Stomach (tissue), 9 donors: ENCODE measurements around the gene PRMT7. TPM values are rescaled to one million over a fixed set of nuclear protein-coding genes. Genes with fewer than 3 reads are reported as not detected.

Source experiments
- DNase-seq, 2 donors: peaks; one replicate each; pipeline versions ENCODE4 v3.0.0 to v3.0.0-alpha.2; 2013 to 2019
- H3K27ac ChIP-seq, 5 donors: fragments of 200-600 bp in 4 of 5; sonication (generic) in 4 of 5; one replicate each; pipeline ENCODE4 v1.5.1; 2013 to 2019; ENCODE audit warnings: mild to moderate bottlenecking in 1 of 5, moderate library complexity in 1 of 5
- H3K27me3 ChIP-seq, 3 donors: fragments of 200-600 bp; sonication (generic); one replicate each; pipeline ENCODE4 v1.5.1; 2017 to 2019; ENCODE audit warnings: mixed run types in 1 of 3
- H3K36me3 ChIP-seq, 4 donors: fragments of 200-600 bp; sonication (generic); 1 replicate in 3 of 4; 2 replicates in 1 of 4; pipeline ENCODE4 v1.5.1; 2016 to 2019
- H3K4me1 ChIP-seq, 4 donors: fragments of 200-600 bp; sonication (generic); one replicate each; pipeline ENCODE4 v1.5.1; 2016 to 2019
- H3K4me3 ChIP-seq, 4 donors: fragments of 200-600 bp; sonication (generic) in 3 of 4; one replicate each; pipeline ENCODE4 v1.5.1; 2016 to 2019; ENCODE audit warnings: mild to moderate bottlenecking in 1 of 4
- H3K9me3 ChIP-seq, 4 donors: fragments of 200-600 bp; sonication (generic); one replicate each; pipeline ENCODE4 v1.5.1; 2016 to 2019
- CTCF ChIP-seq, 7 experiments: fragments of 450-650 bp in 4 of 7; fragments of 200-600 bp in 3 of 7; sonication (generic) in 3 of 7; IDR thresholded peaks; one replicate each; pipeline ENCODE4 v1.5.1; 2016 to 2019; ENCODE audit warnings: antibody characterized with exemption in 7 of 7, control low read depth in 2 of 7, mild to moderate bottlenecking in 1 of 7
- EP300 ChIP-seq: sonication (generic); formaldehyde crosslinking; IDR thresholded peaks from one replicate; pipeline ENCODE4 v1.6.1; 2017; ENCODE audit warnings: antibody characterized with exemption
- POLR2A ChIP-seq, 4 donors: fragments of 450-650 bp; IDR thresholded peaks; one replicate each; pipeline ENCODE4 v1.6.1; 2016; ENCODE audit warnings: antibody characterized with exemption in 4 of 4, control low read depth in 2 of 4, mild to moderate bottlenecking in 1 of 4, moderate library complexity in 1 of 4
- POLR2AphosphoS5 ChIP-seq, 3 donors: sonication (generic); formaldehyde crosslinking; IDR thresholded peaks; one replicate each; pipeline ENCODE4 v1.6.1; 2016; ENCODE audit warnings: antibody characterized with exemption in 3 of 3
- WGBS, 5 donors: extraction: QIAGEN DNeasy Blood & Tissue Kit in 3 of 5; methylation state at CpG; one replicate each; pipeline versions ENCODE4 v1.1.5 to v1.1.7; 2013 to 2018; 5-methylcytosine and 5-hydroxymethylcytosine counted together
- intact Hi-C: fragments of 100-400 bp; cut with DNase I; formaldehyde crosslinking; loops from one replicate; pipeline ENCODE4 v1.15.1; 2023; ENCODE audit warnings: low total_unique reads
- polyA plus RNA-seq, 3 donors: library from polyadenylated mRNA; stranded (reverse); fragments of 200-250 nt; gene quantifications; one replicate each; pipeline ENCODE4 v1.2.3, GENCODE V29; 2013
- total RNA-seq, 5 donors: library from RNA; depleted of rRNA; stranded (reverse); fragments of >200 nt; gene quantifications; one replicate each; pipeline versions ENCODE4 v1.1.0 to v1.2.3, GENCODE V29; 2014 to 2016
- donor health status: healthy with polysubstance abuse.
- donor health status: Bipolar disorder and iron deficiency.
- donor health status: healthy.

PRMT7 gene
- total and polyA plus RNA-seq, 8 donors, result 22.4 to 88.8 (median 37.2) TPM

DNA sequence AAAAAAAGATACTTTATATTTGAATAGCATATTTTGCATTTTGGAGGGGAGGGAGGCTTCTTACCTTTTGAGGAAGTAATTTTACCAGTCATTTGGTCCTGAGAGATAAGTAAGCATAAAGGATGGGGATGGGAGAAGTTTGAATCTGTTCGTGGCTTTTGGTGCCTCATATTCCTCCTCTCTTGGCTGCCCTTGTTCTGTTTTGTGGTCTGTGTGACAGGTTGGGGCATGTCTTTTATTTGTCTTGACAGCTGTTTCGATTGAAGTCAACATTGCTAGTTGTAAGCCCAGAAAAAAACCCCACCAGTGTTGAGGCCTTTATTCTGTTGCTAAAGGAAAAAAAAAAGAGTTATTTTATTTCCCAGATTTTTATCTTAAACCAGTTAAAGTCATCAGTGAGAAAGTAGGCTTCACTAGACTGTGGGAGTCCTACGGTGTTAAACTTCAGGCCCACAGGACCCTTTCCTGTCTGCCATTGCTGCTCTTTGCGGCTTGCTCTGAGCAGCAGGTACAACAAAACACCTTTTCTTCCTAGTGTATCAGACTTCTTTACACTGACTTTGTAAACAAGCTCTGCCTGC lies 35.1 kb upstream of the PRMT7 start:
- WGBS, 5 donors, result 30 to 41% (median 32%) methylated on average over 4 of the region's 4 CpGs
- TF ChIP-seq POLR2AphosphoS5 (IDR thresholded peaks at IDR 0.05) (no peak), POLR2A (IDR thresholded peaks at IDR 0.05) (no peak), EP300 (no peak), CTCF (IDR thresholded peaks at IDR 0.05) (no peak)
- Histone ChIP-seq H3K9me3 (no peaks in the 10 kb centered on the region), H3K36me3 (peaks cover 0 to 34% (median 18%) of the 10 kb centered on the region in 4 donors), H3K27me3 (no peaks in the 10 kb centered on the region), H3K4me3 (no peak overlapping the region), H3K4me1 (peaks cover 26 to 66% (median 53%) of the 10 kb centered on the region in 4 donors), H3K27ac (peak overlapping the region; percentile 2 to 75 (median 67))
- intact Hi-C loops, result no loop called here
- peak in 1 of 2 donors; percentile 38 for DNase-seq

DNA sequence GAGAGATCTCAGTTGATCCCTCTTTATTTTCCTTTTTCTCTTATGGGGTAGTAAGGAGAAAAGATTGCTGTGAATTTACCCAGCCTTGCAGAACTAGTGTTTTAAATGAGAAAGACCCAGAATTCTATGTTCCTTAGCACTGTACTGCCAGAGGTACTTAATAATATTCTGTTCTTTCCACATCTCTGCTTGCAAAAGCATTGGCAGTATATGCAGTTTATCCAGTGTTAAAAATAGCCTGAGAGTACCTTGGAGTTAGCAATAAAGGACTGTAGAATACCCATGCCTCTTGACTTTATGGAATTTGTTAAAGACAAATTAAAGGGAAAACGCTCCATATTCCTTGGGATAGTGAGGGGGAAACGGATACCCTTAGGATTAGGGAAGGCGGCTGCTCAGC lies 34.6 kb upstream of the PRMT7 start:
- H3K27me3 ChIP-seq, result no peaks in the 10 kb centered on the region
- H3K4me3 ChIP-seq, result no peak overlapping the region
- H3K27ac ChIP-seq, result peak overlapping the region; percentile 15 to 74 (median 60)
- 38 to 78% (median 61%) methylated on average over 3 of the region's 3 CpGs for WGBS, 5 donors
- no peak for TF ChIP-seq POLR2A (IDR thresholded peaks at IDR 0.05)
- H3K9me3 ChIP-seq, result no peaks in the 10 kb centered on the region
- peaks cover 26 to 60% (median 51%) of the 10 kb centered on the region in 4 donors for H3K4me1 ChIP-seq
- intact Hi-C loops, result no loop called here
- peaks cover 0 to 39% (median 18%) of the 10 kb centered on the region in 4 donors for H3K36me3 ChIP-seq
- no peak for DNase-seq

DNA sequence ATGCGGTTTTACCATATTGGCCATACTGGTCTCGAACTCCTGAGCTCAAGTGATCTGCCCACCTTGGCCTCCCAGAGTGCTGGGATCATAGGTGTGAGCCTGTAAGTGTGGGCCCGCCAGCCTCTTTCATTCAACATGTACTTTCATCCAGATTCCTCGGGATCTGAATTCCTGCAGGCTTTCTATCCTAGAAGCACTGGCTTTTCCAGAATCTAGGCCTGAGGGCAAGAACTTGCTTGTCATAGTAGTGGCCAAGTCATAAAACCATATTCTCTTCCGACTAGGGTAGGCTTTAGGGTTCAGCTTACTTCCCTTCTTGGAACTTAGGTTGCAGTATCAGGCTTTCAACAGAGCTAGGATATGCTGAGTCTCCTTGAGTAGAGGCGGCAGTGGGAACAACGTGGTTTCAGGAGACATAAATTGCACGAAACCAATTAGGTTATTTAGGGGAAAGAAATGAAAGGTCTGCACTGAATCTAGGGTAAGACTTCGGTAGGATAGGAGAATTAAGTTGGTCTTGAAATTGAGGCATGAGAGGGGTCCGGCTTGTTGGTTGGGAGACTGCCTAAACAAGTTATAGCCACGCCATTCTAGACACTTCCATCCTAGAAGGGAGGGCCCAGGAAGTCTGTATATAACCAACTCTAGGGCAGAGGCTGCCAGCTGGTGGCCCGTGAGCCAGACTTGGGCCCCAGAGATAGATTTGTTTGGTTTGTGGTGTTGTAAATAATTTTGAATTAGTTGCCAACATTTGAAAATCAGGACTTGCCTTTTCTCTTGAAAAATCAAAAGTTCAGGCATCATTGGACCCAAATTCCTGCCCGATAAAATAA lies 30.9 kb upstream of the PRMT7 start:
- Histone ChIP-seq H3K4me3 (no peak overlapping the region), H3K27me3 (no peaks in the 10 kb centered on the region), H3K27ac (no peak overlapping the region), H3K4me1 (peaks cover 6 to 44% (median 33%) of the 10 kb centered on the region in 4 donors), H3K36me3 (peaks cover 0 to 31% (median 22%) of the 10 kb centered on the region in 4 donors), H3K9me3 (no peaks in the 10 kb centered on the region)
- intact Hi-C loops, result no loop called here
- TF ChIP-seq POLR2AphosphoS5 (IDR thresholded peaks at IDR 0.05), result no peak
- no peak for TF ChIP-seq CTCF (IDR thresholded peaks at IDR 0.05)
- TF ChIP-seq EP300, result no peak
- TF ChIP-seq POLR2A (IDR thresholded peaks at IDR 0.05), result no peak
- WGBS, 5 donors, result 81 to 87% (median 86%) methylated on average over 13 of the region's 13 CpGs
- DNase-seq, result no peak

GRCh38 chr16:68281368-68282063 lies 29.3 kb upstream of the PRMT7 start:
- H3K27me3 ChIP-seq, result no peaks in the 10 kb centered on the region
- H3K36me3 ChIP-seq, result peaks cover 0 to 28% (median 20%) of the 10 kb centered on the region in 4 donors
- no peaks in the 10 kb centered on the region for H3K9me3 ChIP-seq
- WGBS, 5 donors, result 83 to 98% (median 91%) methylated on average over 4 of the region's 4 CpGs
- DNase-seq, result no peak
- H3K4me1 ChIP-seq, result peaks cover 2 to 44% (median 26%) of the 10 kb centered on the region in 4 donors
- TF ChIP-seq POLR2A (IDR thresholded peaks at IDR 0.05), result no peak
- no peak for TF ChIP-seq EP300
- TF ChIP-seq CTCF (IDR thresholded peaks at IDR 0.05), result no peak
- no peak for TF ChIP-seq POLR2AphosphoS5 (IDR thresholded peaks at IDR 0.05)
- no peak overlapping the region for H3K4me3 ChIP-seq
- no peak overlapping the region for H3K27ac ChIP-seq
- intact Hi-C loops, result no loop called here
